Measurements from ENCODE around the gene PLA2R1.

- TF ChIP-seq CTCF (IDR thresholded peaks at IDR 0.05): no peak
- TF ChIP-seq EP300 (IDR thresholded peaks at IDR 0.05): no peak
- no peak for TF ChIP-seq POLR2A (IDR thresholded peaks at IDR 0.05)
These were observed 56.5 kb downstream of the PLA2R1 start for GRCh38 chr2:160005908-160006307.

All from ovary (tissue), 3 donors.